Vagina (tissue), 2 donors: ENCODE results near the gene VIL1. TPM values are rescaled to one million over a fixed set of nuclear protein-coding genes. Genes with fewer than 3 reads are reported as not detected.

Experiments
- DNase-seq, 2 donors: peaks; one replicate each; pipeline ENCODE4 v3.0.0-alpha.2; 2017; ENCODE audit errors: extremely low spot score in 2 of 2
- H3K27ac ChIP-seq: fragments of 200-600 bp; sonication (generic); one replicate; pipeline ENCODE4 v1.5.1; 2019
- H3K27me3 ChIP-seq: fragments of 200-600 bp; sonication (generic); one replicate; pipeline ENCODE4 v1.5.1; 2019
- H3K36me3 ChIP-seq, 2 donors: fragments of 200-600 bp; sonication (generic); one replicate each; pipeline ENCODE4 v1.5.1; 2017 to 2019
- H3K4me1 ChIP-seq: fragments of 200-600 bp; sonication (generic); one replicate; pipeline ENCODE4 v1.5.1; 2019
- H3K4me3 ChIP-seq, 2 donors: fragments of 200-600 bp; sonication (generic); 1 replicate in 1 of 2; 2 replicates in 1 of 2; pipeline ENCODE4 v1.5.1; 2016 to 2019
- H3K9me3 ChIP-seq: fragments of 200-600 bp; sonication (generic); one replicate; pipeline ENCODE4 v1.5.1; 2019
- CTCF ChIP-seq, 3 experiments: fragments of 450-650 bp in 2 of 3; fragments of 200-600 bp in 1 of 3; sonication (generic) in 1 of 3; IDR thresholded peaks; one replicate each; pipeline ENCODE4 v1.5.1; 2017 to 2019; ENCODE audit warnings: antibody characterized with exemption in 3 of 3, mild to moderate bottlenecking in 2 of 3, moderate library complexity in 2 of 3
- POLR2A ChIP-seq, 2 donors: fragments of 450-650 bp; IDR thresholded peaks; one replicate each; pipeline ENCODE4 v1.6.1; 2017; ENCODE audit warnings: antibody characterized with exemption in 2 of 2, mild to moderate bottlenecking in 2 of 2, moderate library complexity in 2 of 2
- POLR2AphosphoS5 ChIP-seq, 2 donors: sonication (generic); formaldehyde crosslinking; IDR thresholded peaks; one replicate each; pipeline ENCODE4 v1.9.0; 2017; ENCODE audit warnings: antibody characterized with exemption in 2 of 2, mild to moderate bottlenecking in 2 of 2, low read depth in 1 of 2; ENCODE audit not compliant: insufficient read depth in 1 of 2
- intact Hi-C: fragments of 100-400 bp; cut with DNase I; formaldehyde crosslinking; loops from one replicate; pipeline ENCODE4 v1.15.1; 2023
- total RNA-seq: library from RNA; depleted of rRNA; stranded (reverse); fragments of >200 nt; gene quantifications from one replicate; pipeline ENCODE4 v1.2.3, GENCODE V29; 2016

The VIL1 gene
- not detected for total RNA-seq

GRCh38 chr2:218418717-218419458, at the start of gene VIL1:
VIL1 (plus strand) TSS chr2:218419123; CDS start chr2:218423779, 4,656 bp downstream.
- TF ChIP-seq POLR2A (IDR thresholded peaks at IDR 0.05) (no peak), CTCF (IDR thresholded peaks at IDR 0.05) (no peak), POLR2AphosphoS5 (IDR thresholded peaks at IDR 0.05; ENCODE audit: insufficient read depth in 1 of 2, low read depth in 1 of 2) (no peak)
- Histone ChIP-seq H3K27me3 (no peaks in the 10 kb centered on the region), H3K4me1 (no peaks in the 10 kb centered on the region), H3K9me3 (no peaks in the 10 kb centered on the region), H3K27ac (no peak within 1 kb of the TSS), H3K36me3 (no peaks in the 10 kb centered on the region), H3K4me3 (no peak within 1 kb of the TSS)
- intact Hi-C loops = no loop called here
- no peak for DNase-seq

GRCh38 chr2:218369330-218369729, 49.6 kb upstream of the VIL1 start:
- Histone ChIP-seq H3K27ac (peak overlapping the region; percentile 84), H3K4me3 (no peak overlapping the region), H3K9me3 (no peaks in the 10 kb centered on the region), H3K4me1 (peaks cover 26% of the 10 kb centered on the region), H3K36me3 (no peaks in the 10 kb centered on the region), H3K27me3 (no peaks in the 10 kb centered on the region)
- intact Hi-C loops = no loop called here
- TF ChIP-seq POLR2AphosphoS5 (IDR thresholded peaks at IDR 0.05; ENCODE audit: insufficient read depth in 1 of 2, low read depth in 1 of 2) = no peak
- no peak for TF ChIP-seq POLR2A (IDR thresholded peaks at IDR 0.05)
- TF ChIP-seq CTCF (IDR thresholded peaks at IDR 0.05) = no peak
- DNase-seq = no peak

- intact Hi-C loops = no loop called here
- H3K9me3 ChIP-seq = no peaks in the 10 kb centered on the region
- peak overlapping the region; percentile 84 for H3K27ac ChIP-seq
Observed at GRCh38 chr2:218370410-218371063, 48.4 kb upstream of the VIL1 start.

GRCh38 chr2:218371983-218372350, 47.0 kb upstream of the VIL1 start:
- Histone ChIP-seq H3K36me3 (no peaks in the 10 kb centered on the region), H3K4me3 (no peak overlapping the region), H3K4me1 (peaks cover 26% of the 10 kb centered on the region), H3K27ac (no peak overlapping the region), H3K27me3 (no peaks in the 10 kb centered on the region), H3K9me3 (no peaks in the 10 kb centered on the region)
- TF ChIP-seq POLR2A (IDR thresholded peaks at IDR 0.05) = no peak
- no peak for TF ChIP-seq POLR2AphosphoS5 (IDR thresholded peaks at IDR 0.05; ENCODE audit: insufficient read depth in 1 of 2, low read depth in 1 of 2)
- no peak for TF ChIP-seq CTCF (IDR thresholded peaks at IDR 0.05)
- DNase-seq = no peak
- intact Hi-C loops = no loop called here

More at GRCh38 chr2:218370410-218371063, 48.4 kb upstream of the VIL1 start:
- no peak overlapping the region for H3K4me3 ChIP-seq
- no peaks in the 10 kb centered on the region for H3K36me3 ChIP-seq
- TF ChIP-seq POLR2A (IDR thresholded peaks at IDR 0.05) (no peak), POLR2AphosphoS5 (IDR thresholded peaks at IDR 0.05; ENCODE audit: insufficient read depth in 1 of 2, low read depth in 1 of 2) (peak; percentile 25 to 56), CTCF (IDR thresholded peaks at IDR 0.05) (no peak)
- no peak for DNase-seq
- H3K4me1 ChIP-seq = peaks cover 26% of the 10 kb centered on the region
- no peaks in the 10 kb centered on the region for H3K27me3 ChIP-seq

GRCh38 chr2:218374795-218375194, 44.1 kb upstream of the VIL1 start:
- Histone ChIP-seq H3K9me3 (no peaks in the 10 kb centered on the region), H3K36me3 (no peaks in the 10 kb centered on the region), H3K4me3 (no peak overlapping the region), H3K27me3 (no peaks in the 10 kb centered on the region), H3K4me1 (peaks cover 1% of the 10 kb centered on the region), H3K27ac (no peak overlapping the region)
- DNase-seq = no peak
- no peak for TF ChIP-seq CTCF (IDR thresholded peaks at IDR 0.05)
- TF ChIP-seq POLR2A (IDR thresholded peaks at IDR 0.05) = no peak
- TF ChIP-seq POLR2AphosphoS5 (IDR thresholded peaks at IDR 0.05; ENCODE audit: insufficient read depth in 1 of 2, low read depth in 1 of 2) = no peak
- intact Hi-C loops = no loop called here
